Liver (tissue), 3 donors: ENCODE measurements around the gene PNKD.

ENCODE experiments used
- CTCF ChIP-seq: fragments of 150-350 bp; IDR thresholded peaks from 2 replicates; pipeline ENCODE4 v1.5.1; 2017; ENCODE audit warnings: improper control_type of control experiment, low read depth, low read length; ENCODE audit not compliant: missing input control
- EGR1 ChIP-seq, 2 donors: IDR thresholded peaks; 2 replicates each; pipeline ENCODE4 v1.6.1; 2016 to 2018; ENCODE audit warnings: antibody characterized with exemption in 2 of 2, low read depth in 2 of 2
- FOXA1 ChIP-seq: IDR thresholded peaks from 2 replicates; pipeline ENCODE4 v1.6.1; 2016; ENCODE audit warnings: antibody characterized with exemption
- HNF4A ChIP-seq, 2 donors: conservative IDR thresholded peaks; 2 replicates each; pipeline ENCODE4 v1.6.1; 2016; ENCODE audit warnings: antibody characterized with exemption in 2 of 2, mild to moderate bottlenecking in 2 of 2
- JUND ChIP-seq, 2 donors: IDR thresholded peaks; 2 replicates each; pipeline ENCODE4 v1.6.1; 2016; ENCODE audit warnings: antibody characterized with exemption in 2 of 2
- MAX ChIP-seq: IDR thresholded peaks from 2 replicates; pipeline ENCODE4 v1.6.1; 2016; ENCODE audit warnings: antibody characterized with exemption
- RAD21 ChIP-seq, 2 donors: IDR thresholded peaks; 2 replicates each; pipeline ENCODE4 v1.6.1; 2016; ENCODE audit warnings: antibody characterized with exemption in 2 of 2, mild to moderate bottlenecking in 2 of 2
- REST ChIP-seq: IDR thresholded peaks from 2 replicates; pipeline ENCODE4 v1.6.1; 2016; ENCODE audit warnings: antibody characterized with exemption, mild to moderate bottlenecking
- SP1 ChIP-seq: IDR thresholded peaks from 2 replicates; pipeline ENCODE4 v1.6.1; 2018; ENCODE audit warnings: antibody characterized with exemption, mild to moderate bottlenecking
- TAF1 ChIP-seq: conservative IDR thresholded peaks from 2 replicates; pipeline ENCODE4 v1.6.1; 2016; ENCODE audit warnings: antibody characterized with exemption, mild to moderate bottlenecking
- YY1 ChIP-seq: IDR thresholded peaks from 2 replicates; pipeline ENCODE4 v1.6.1; 2016; ENCODE audit warnings: antibody characterized with exemption, mild to moderate bottlenecking
- donor health status: healthy.
- donor health status: healthy.

- no peak for TF ChIP-seq CTCF
- no peak for TF ChIP-seq MAX
- TF ChIP-seq HNF4A (conservative IDR thresholded peaks at IDR 0.05), result no peak
- TF ChIP-seq FOXA1, result no peak
- no peak for TF ChIP-seq JUND (IDR thresholded peaks at IDR 0.05)
- TF ChIP-seq YY1, result no peak
- no peak for TF ChIP-seq TAF1
- no peak for TF ChIP-seq EGR1 (IDR thresholded peaks at IDR 0.05; ENCODE audit: low read depth in 2 of 2)
- TF ChIP-seq SP1, result no peak
- no peak for TF ChIP-seq REST
- no peak for TF ChIP-seq RAD21 (IDR thresholded peaks at IDR 0.05)
Observed at GRCh38 chr2:218253232-218253625, 17.1 kb upstream of the PNKD start.
